HG03342 (cell line): ENCODE results near the gene DNAH6.
A peak's percentile ranks its signal among the peaks of the same experiment; 100 is the strongest.

Experiments used
- ATAC-seq: cut with Tn5 transposase; IDR thresholded peaks from one replicate; pipeline ENCODE4 v1.9.1; 2021; ENCODE audit warnings: mild to moderate bottlenecking, moderate library complexity; ENCODE audit not compliant: unreplicated experiment

The DNAH6 gene

GRCh38 chr2:84830758-84831500, 314.6 kb downstream of the DNAH6 start:
- no peak for ATAC-seq

DNA sequence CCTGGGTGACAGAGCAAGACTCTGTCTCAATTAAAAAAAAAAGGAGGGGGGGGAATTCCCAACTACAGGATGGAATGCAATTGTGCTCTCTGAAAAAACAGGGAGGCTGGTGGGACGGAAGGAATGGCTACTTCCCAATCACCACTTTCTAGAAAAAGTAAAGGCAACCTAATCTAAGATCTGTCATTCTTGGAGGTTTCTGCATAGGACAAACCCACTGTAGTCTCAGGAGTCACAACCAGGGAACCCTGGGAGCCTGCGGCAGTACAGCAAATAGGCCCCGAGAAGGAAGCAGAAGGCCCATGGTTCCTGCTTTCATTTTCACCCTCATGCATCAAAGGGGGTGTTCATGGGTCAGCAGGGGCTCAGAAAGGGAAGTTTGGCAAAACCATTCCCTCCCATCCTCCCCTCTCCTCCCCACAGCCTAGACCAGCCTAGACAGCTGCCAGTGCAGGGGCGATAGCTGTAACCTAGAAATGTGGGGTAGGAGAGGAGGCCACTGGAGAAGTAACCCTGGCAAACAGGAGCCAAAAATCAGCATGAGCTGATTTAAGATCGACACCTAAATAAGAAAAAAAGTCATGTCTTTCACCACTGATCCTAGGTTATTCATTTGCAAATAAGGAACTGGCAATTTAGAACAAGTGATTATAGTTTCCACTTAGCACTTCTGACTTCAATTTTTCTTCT, 316.6 kb downstream of the DNAH6 start:
- ATAC-seq, result peak; percentile 81

DNA sequence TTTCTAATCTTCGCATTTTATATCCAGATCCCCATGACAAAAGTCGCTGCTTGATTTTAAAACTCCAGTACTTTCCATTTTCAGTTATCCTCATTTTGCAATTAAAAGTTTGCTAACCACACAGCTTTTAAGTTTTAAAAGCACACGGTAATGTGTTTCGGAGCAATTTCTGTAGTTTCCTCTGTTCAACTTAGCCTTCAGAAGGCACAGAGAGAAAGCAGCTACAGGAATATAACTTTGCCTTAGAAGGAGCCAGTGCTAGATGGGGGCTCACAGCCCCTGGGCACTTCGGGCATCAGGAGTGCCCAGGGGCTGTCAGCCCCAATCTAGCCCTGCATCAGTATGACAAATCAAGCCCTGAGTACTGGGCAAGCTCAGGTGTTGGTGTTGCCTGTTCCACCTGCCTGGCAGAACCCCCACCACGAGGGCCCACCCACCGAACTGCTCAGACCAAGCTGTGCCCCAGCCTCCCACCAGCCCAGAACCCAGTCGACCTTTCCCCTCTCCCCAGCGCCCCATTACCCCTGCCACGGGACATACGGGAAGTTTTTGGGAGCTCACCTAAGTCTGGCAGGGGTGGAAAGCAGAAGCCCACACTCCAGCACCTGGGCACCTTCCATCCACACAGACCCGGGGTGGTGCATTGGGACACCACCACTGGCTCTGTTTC, 317.3 kb downstream of the DNAH6 start:
- no peak for ATAC-seq

DNA sequence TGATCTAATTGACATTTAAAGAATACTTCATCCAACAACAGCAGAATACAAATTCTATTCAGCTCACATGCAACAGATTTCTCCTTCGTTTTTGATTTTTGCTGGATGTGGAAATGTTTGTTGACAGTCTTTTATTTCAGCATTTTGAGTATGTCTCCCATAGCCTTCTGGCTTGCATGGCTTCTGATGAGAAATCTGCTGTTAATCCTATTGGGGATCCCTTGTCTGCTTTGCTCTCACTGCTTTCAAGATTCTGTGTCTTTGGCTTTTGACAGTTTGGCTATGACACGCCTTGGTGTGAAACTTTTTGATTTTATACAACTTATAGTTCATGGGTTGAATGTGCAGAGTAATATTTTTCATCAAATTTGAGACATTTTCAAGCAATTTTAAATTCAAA, 319.9 kb downstream of the DNAH6 start:
- ATAC-seq, result no peak

DNA sequence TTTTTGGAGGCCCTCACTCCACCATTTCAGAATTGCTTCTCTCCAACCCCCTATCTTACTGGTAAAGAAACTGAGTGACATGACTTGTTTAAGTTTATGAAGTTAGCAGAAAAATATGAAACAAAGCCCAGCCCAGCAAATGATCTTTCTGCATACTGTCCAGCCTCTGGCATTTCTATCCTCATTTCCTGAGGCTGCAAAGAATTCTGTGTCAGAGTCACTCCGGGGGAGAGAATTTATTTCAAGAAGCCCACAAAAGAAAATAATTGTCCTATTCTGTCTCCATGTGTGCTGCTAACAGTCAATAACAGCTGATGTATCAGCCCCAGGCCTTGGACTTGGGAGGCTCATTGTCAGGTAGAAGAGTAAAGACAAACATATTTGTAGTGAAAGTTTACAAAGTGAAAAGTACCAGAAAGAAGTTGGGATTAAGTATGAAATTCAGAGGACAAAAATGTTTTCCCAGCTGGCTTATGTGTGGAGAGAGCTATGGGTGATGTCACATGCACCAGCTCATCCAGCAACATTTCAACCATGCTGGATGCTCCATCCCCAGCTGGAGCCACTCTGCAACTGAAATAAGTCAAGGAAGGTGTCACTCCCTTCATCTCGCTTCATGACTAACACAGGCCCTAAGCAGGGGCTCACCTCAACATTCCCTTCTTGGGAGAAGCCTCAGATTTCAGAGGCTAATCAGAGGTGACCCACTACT, 322.3 kb downstream of the DNAH6 start:
- no peak for ATAC-seq

GRCh38 chr2:84839851-84840250, 323.6 kb downstream of the DNAH6 start:
- no peak for ATAC-seq

DNA sequence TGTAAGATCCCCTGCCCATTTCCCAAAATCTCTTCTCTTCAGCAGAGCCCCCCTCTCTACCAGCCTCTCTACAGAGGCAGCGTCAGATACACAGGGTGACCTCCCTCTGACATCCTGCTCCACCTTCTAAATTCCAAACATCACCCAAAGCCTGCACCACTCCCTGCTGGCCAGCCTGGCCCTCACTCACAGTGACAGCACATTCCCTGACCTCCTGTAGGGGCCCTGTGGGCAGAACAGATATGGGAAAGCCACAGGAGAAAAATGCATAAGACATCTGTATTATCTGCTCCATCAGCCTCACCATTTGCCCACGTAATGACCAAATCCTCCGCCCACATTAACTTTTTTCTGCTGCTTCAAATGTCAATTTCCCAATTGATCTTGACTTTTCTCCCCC, 324.0 kb downstream of the DNAH6 start:
- no peak for ATAC-seq

GRCh38 chr2:84841577-84841976, 325.3 kb downstream of the DNAH6 start:
- no peak for ATAC-seq

- no peak for ATAC-seq
Measured at GRCh38 chr2:84844141-84844540, 327.8 kb downstream of the DNAH6 start.

- no peak for ATAC-seq
Measured at GRCh38 chr2:84846041-84846663, 329.9 kb downstream of the DNAH6 start.

DNA sequence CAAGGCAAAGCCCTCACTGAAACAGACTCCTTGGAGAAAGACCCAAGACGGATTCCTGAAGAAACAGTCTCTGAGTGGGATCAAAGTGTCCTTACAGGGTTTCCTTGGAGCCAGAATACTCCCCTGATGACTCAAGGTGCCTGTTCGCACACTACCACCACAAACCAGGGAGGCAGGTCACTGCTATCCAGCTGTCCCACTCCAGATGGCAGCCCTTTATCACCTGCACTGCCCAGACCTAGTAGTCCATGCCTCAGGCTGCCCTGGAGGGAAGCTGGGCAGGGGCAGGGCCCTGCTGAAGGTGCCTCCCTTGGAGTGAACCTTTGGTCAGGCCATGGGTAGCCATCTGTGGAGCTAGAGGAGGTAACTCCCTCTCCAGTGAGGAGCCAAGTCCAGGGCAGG, 330.4 kb downstream of the DNAH6 start:
- ATAC-seq, result no peak

DNA sequence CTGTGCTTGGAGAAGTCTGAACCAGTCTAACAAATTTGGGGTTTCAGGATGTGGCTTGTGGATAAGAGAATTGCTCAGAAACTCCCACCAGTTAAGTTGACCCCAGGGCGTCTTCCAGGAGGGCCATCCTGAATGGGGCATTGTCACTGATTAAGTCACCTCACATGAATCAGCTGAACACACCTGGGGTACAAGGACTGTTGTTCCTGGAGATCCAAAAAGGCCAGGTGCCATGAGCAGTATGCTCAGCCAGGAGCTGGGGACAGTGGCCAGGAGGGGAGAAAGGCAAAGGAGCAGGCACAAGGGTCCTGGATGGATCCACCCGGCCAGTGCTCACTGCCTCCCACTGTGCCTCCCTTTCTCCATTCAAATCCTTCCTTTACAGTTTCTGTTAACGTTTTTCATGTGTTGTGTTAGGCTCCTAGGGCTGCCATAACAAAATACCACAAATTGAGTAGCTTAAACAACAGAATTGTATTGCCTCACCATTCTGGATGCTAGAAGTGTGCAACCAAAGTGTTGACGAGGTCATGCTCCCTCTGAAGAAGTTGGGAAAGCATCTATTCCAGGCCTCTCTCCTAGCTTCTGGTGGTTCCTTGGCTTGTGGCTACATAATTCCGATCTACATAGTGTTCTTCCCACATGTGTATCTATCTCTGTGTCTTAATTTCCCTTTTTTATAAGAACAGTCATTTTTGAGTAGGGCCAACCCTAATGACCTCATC, 331.2 kb downstream of the DNAH6 start:
- ATAC-seq, result no peak

- ATAC-seq, result no peak
Measured at GRCh38 chr2:84849271-84849952, 333.1 kb downstream of the DNAH6 start.

- no peak for ATAC-seq
Measured at GRCh38 chr2:84850471-84850870, 334.2 kb downstream of the DNAH6 start.

- no peak for ATAC-seq
Measured at GRCh38 chr2:84851876-84852275, 335.6 kb downstream of the DNAH6 start.

DNA sequence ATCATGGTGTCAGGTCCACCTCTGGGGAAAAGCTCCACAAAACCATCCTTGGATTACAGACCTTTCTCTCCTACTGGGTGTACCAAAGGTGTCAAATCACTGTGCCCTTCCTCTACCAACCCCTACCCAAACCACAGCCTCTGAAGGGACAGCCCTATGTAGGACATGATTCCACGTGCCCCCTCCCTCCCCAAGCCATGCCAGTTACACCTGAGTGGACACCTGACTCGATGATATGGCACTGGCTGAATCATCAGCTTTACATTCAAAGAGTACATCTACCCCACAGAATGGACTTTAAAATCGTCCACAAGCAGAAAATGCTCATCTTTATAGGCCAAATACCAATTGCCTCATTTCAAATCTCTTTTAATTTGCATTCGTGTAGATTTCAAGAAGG, 338.6 kb downstream of the DNAH6 start:
- no peak for ATAC-seq

DNA sequence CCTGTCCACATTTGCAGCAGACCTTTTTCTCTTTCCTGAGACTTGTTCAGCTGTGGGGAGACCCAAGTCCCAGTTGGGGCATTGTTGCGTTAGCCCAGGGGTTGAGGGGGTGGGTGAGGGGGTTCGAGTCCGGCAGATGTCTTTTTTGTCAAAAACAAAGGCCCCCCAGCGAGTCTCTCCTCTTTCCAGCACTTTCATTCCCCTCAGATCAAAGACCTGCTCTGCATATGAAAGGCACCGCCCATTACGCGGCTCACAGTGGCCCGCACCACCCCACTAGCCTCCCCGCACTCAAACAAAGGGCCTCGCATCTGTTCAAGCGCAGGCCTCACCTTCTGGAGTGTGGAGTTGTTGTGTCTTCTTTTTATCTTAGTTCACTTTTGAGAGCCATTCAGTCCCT, 339.4 kb downstream of the DNAH6 start:
- ATAC-seq, result no peak

- ATAC-seq, result peak; percentile 74
Measured at GRCh38 chr2:84856787-84857186, 340.5 kb downstream of the DNAH6 start.

DNA sequence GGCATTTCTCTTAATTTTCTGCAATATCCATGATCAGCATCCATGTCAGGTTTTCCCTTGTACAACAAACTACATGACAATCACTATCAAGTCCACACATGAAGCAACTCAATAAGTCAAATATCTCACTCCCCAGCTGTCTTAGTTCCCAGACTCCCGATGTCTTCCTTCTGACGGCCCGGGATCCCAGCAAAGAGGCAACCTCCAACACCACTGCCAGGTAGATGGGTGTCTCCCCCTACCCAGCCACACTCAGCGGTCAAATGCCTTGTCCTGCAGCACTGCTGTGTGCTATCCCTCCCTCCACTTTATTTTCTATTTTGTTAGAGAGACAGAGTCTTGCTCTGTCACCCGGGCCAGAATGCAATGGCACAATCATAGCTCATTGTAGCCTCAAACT, 341.3 kb downstream of the DNAH6 start:
- ATAC-seq, result no peak

DNA sequence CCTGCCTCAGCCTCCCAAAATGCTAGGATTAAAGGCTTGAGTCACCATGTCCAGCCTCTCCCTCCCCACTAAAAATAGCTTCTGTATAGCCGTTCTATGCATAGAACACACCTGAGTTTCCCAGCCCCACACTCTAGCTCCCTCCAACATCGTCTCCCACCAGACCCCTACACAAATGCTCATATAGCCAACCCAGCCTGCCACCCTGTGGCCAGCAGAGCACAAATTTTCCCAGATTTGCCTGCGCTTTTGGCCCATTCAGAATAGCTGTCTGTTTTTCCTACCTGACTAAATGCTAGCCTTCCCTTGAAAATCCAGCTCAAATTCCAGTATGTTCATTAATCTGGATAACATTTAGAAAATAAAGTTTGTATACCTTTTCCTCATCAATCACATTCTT, 341.8 kb downstream of the DNAH6 start:
- ATAC-seq, result no peak
